ENCODE measurements around the gene DNAJB14.
A peak's percentile ranks its signal among the peaks of the same experiment; 100 is the strongest.
"Not testable (repeated sequence)": the region's sequence is repeated elsewhere in the genome, so short reads cannot be mapped to it uniquely, and the experiment has no call there.

Gene DNAJB14

DNA sequence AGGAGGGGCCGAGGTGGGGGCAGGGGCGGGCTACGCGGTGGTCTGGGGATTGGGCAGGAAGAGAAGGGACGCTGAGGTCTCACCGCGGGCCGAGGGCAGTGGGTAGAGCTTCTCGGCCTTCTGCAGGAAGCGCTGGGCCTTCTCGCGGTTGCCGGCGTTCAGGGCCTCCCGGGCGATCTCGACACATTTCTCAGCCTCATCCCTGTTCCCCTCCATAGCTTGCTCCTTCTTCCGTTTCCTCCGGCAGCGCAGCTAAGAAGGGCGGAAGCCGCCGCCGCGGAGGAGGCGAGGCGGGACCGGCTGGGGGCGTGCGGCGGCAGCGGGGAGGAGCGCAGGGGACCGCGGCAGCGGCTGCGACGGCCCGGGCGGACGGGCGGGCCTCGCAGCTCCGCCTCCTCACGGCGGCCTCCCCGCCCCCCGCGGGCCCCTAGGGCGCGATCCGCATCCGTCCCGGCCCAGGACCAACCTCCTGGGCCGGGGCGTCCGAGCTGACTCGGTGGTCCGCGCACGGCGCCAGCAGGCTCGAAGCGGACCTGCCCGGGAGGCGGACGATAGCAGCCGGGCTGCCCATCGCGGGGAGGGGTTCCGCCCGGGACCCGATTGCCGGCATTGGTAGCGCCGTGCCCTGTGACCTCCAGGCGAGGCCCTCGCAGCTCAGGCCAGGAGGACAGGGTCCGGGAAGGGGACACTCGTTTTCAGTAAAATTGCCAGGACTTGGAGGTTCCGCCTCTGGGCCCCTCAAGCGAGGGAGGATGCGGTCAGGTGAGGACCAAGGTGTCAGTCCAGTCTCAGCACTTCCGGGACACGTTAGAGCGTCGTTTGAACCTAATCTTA is at the start of gene DNAJB14:
Gene DNAJB14, minus strand, starts transcription at position 263 of the 834 bp plus-strand sequence. Its CDS starts 47 bp downstream, at position 216.
- Mint-ChIP-seq H3K4me3 (peak within 1 kb of the TSS; percentile 99), H3K27me3 (no peaks in the 10 kb centered on the region), H3K27ac (peak within 1 kb of the TSS; percentile 96), H3K9me3 (peaks cover 2% of the 10 kb centered on the region), H3K4me1 (peaks cover 52% of the 10 kb centered on the region), H3K36me3 (peaks cover 42% of the 10 kb centered on the region)
- DNase-seq: peak; percentile 87
- CTCF ChIA-PET: interaction anchor here (0.8 to 2.5 kb wide), 4 partner anchors 24 to 383 kb away, joined by 3 to 12 read pairs (median 6); partner anchors contain the start of genes DAPP1, LAMTOR3 and TRMT10A

DNA sequence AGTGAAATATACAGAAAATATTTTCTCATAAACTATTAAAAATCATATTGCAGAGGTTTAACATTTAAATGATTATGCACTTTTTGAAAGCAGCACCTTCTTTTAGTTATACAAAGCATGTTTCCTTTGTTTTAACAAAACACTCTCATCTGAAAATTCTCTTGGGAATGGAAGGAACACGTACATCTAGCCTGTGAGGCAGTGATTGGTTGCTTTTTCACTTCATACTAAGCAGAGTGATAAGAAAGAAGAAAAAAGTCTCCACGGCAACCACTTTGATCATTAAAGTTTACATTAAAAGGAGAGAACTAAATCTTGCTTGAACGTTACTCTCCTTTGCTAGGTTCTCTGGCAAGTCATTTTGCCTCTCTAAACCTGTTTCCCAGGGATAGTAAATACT is 45.3 kb upstream of the DNAJB14 start:
- Mint-ChIP-seq H3K27me3 (peaks cover 6% of the 10 kb centered on the region), H3K9me3 (no peaks in the 10 kb centered on the region), H3K27ac (no peak overlapping the region), H3K36me3 (no peaks in the 10 kb centered on the region), H3K4me1 (no peaks in the 10 kb centered on the region), H3K4me3 (no peak overlapping the region)
- no peak for DNase-seq
- CTCF ChIA-PET: no interaction called here

DNA sequence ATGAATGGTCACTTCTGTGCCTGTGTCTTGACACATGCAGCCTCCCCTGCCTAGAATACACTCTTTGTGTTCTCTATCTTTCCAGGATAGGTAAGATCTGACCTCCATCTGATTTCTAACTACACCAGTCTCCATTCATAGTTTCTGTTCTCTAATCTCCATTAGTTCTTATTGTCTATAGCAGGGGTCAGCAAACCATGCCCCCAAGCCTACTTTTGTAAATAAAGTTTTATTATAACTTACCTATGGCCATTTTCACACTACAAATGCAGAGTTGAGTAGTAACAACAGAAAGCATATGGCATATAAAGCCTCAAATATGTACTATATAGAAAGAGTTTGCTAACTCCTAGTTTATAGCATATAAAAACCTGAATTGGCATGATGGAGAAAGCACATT is 41.3 kb upstream of the DNAJB14 start:
- no peak overlapping the region for H3K27ac Mint-ChIP-seq
- no peak for DNase-seq
- H3K36me3 Mint-ChIP-seq: no peaks in the 10 kb centered on the region
- CTCF ChIA-PET: interaction anchor here (2.1 kb wide), 1 partner anchor 11 kb away, joined by 7 read pairs; no protein-coding TSS in a partner anchor
- no peaks in the 10 kb centered on the region for H3K4me1 Mint-ChIP-seq
- no peaks in the 10 kb centered on the region for H3K9me3 Mint-ChIP-seq
- peaks cover 12% of the 10 kb centered on the region for H3K27me3 Mint-ChIP-seq
- no peak overlapping the region for H3K4me3 Mint-ChIP-seq

DNA sequence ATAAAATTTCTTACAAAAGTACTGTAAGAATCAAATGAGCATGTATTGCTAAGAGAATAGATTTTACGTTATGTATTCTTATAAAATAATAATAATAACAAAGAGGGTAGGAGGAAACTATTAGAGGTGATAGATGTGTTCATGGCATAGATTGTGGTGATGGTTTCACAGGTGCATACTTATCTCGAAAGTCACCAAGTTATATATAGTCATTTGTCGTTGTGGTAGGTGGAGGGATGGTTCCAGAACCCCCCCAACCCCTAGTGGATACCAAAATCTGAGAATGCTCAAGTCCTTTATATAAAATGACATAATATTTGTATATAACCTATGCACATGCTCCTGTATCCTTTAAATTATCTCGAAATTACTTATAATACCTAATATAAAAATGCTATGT is 40.4 kb upstream of the DNAJB14 start:
- Mint-ChIP-seq H3K9me3 (no peaks in the 10 kb centered on the region), H3K4me1 (no peaks in the 10 kb centered on the region)

GRCh38 chr4:99983289-99983943 is 37.0 kb upstream of the DNAJB14 start:
- CTCF ChIA-PET: no interaction called here
- Mint-ChIP-seq H3K4me1 (no peaks in the 10 kb centered on the region), H3K9me3 (no peaks in the 10 kb centered on the region), H3K36me3 (no peaks in the 10 kb centered on the region), H3K27ac (no peak overlapping the region), H3K4me3 (no peak overlapping the region), H3K27me3 (peaks cover 14% of the 10 kb centered on the region)
- DNase-seq: no peak

More for the DNA sequence above, 40.4 kb upstream of the DNAJB14 start:
- H3K36me3 Mint-ChIP-seq: no peaks in the 10 kb centered on the region
- peaks cover 16% of the 10 kb centered on the region for H3K27me3 Mint-ChIP-seq
- DNase-seq: no peak
- no peak overlapping the region for H3K27ac Mint-ChIP-seq
- CTCF ChIA-PET: no interaction called here
- no peak overlapping the region for H3K4me3 Mint-ChIP-seq

- H3K4me3 Mint-ChIP-seq: no peak overlapping the region
- CTCF ChIA-PET: no interaction called here
- H3K36me3 Mint-ChIP-seq: no peaks in the 10 kb centered on the region
Measured at GRCh38 chr4:99979872-99980271, 33.5 kb upstream of the DNAJB14 start.

GRCh38 chr4:99971453-99972111 is 25.2 kb upstream of the DNAJB14 start:
- H3K27me3 Mint-ChIP-seq: peaks cover 26% of the 10 kb centered on the region
- H3K36me3 Mint-ChIP-seq: no peaks in the 10 kb centered on the region
- H3K4me3 Mint-ChIP-seq: no peak overlapping the region
- H3K27ac Mint-ChIP-seq: no peak overlapping the region
- DNase-seq: no peak
- H3K9me3 Mint-ChIP-seq: peaks cover 2% of the 10 kb centered on the region
- CTCF ChIA-PET: no interaction called here
- H3K4me1 Mint-ChIP-seq: no peaks in the 10 kb centered on the region

More at GRCh38 chr4:99979872-99980271, 33.5 kb upstream of the DNAJB14 start:
- Mint-ChIP-seq H3K4me1 (no peaks in the 10 kb centered on the region), H3K27me3 (peaks cover 8% of the 10 kb centered on the region), H3K9me3 (peaks cover 4% of the 10 kb centered on the region), H3K27ac (no peak overlapping the region)
- no peak for DNase-seq

DNA sequence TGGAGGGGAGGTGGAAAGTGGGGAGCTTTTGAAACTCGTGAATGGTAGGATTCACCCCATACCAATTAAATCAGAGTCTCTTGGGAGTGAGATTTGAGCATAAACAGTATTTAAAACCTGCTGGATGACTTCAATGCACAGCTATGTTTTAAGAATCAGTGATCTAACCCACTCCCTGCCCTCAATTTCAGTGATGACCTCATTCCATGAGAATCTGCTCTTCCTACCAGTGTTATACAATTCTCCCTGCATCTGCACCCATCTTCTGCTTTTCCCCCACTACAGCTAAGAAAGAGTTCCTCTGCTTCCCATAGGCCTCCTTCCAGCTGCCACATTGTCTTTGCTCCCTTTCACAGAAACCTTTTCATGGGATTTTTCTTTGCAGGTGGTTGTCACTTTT is 21.9 kb upstream of the DNAJB14 start:
- H3K27me3 Mint-ChIP-seq: peaks cover 25% of the 10 kb centered on the region
- DNase-seq: no peak
- H3K9me3 Mint-ChIP-seq: no peaks in the 10 kb centered on the region
- H3K36me3 Mint-ChIP-seq: no peaks in the 10 kb centered on the region
- no peak overlapping the region for H3K4me3 Mint-ChIP-seq
- CTCF ChIA-PET: no interaction called here
- H3K4me1 Mint-ChIP-seq: peaks cover 17% of the 10 kb centered on the region
- no peak overlapping the region for H3K27ac Mint-ChIP-seq

DNA sequence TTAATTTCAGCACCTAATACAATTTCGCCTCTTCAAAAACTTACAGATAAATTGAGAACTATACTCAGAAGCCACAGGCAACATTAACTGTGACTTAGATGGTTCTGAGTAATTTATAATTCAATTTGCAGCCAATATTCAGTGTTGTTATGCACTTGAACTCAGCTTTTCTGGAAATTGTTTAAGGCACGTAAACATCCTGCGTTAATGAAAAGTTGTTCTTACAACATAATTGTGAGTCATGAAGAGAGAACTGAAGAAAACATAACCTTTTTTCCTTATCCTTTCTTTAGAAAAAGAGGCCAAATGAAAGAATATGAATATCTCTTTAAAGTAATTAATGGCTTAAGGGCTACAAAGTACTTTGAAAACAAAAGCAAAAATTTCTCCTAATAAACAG is 20.3 kb upstream of the DNAJB14 start:
- H3K27me3 Mint-ChIP-seq: peaks cover 20% of the 10 kb centered on the region
- no peak for DNase-seq
- H3K27ac Mint-ChIP-seq: no peak overlapping the region
- CTCF ChIA-PET: no interaction called here
- no peaks in the 10 kb centered on the region for H3K36me3 Mint-ChIP-seq
- peaks cover 17% of the 10 kb centered on the region for H3K4me1 Mint-ChIP-seq
- no peak overlapping the region for H3K4me3 Mint-ChIP-seq
- no peaks in the 10 kb centered on the region for H3K9me3 Mint-ChIP-seq

DNA sequence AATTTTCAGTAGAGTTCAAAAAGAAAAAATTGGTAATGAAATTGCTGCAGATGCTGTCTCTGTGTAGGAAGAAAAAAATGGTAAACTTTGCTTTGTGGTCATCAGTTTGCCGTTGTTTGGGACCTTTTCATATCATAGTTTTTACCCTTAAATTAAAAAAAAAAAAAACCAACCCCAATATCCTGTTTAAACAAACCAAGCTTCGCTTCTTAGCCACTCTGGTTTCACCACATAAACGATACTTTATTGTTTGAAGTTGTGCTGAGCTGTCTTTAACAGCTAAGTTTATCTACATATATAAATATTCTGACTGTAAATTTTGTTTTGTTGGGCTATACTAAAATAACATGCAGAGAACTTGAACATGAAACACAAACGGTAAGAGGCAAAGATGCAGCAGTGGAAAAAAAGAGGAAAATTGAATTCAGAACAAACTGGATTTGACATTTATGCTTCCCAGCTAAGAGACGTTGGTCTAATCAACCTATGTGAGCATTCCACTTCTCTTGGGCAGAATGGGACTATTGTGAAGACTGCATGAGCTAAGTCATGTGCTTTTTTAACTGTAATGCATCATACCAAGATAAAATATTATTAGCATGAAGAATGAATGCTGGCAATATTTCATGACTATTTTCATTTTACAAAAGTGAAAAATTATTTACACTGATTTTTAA is 19.4 kb upstream of the DNAJB14 start:
- no peaks in the 10 kb centered on the region for H3K36me3 Mint-ChIP-seq
- no peak overlapping the region for H3K27ac Mint-ChIP-seq
- H3K9me3 Mint-ChIP-seq: no peaks in the 10 kb centered on the region
- no peak for DNase-seq
- H3K27me3 Mint-ChIP-seq: peaks cover 17% of the 10 kb centered on the region
- H3K4me3 Mint-ChIP-seq: no peak overlapping the region
- H3K4me1 Mint-ChIP-seq: peaks cover 17% of the 10 kb centered on the region
- CTCF ChIA-PET: no interaction called here

DNA sequence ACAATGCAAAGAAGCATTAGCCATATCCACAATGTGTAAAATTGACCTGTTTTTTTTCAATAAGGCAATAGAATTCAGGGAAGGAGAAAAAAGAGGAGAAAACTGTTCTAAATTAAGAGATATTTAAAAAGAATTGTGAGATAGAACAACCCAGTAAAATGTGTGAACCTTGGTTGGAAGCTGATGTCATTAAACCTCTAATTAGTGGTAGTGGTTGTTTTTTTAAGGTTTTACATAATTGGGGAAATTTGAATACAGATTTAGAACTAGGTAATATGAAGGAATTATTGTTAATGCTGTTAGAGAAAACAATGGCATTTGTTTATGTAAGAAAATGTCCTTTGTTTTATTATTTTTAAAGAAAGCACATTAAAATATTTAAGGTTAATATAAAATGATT is 18.8 kb upstream of the DNAJB14 start:
- CTCF ChIA-PET: no interaction called here
- Mint-ChIP-seq H3K27me3 (peaks cover 17% of the 10 kb centered on the region), H3K4me1 (peaks cover 17% of the 10 kb centered on the region), H3K27ac (no peak overlapping the region), H3K4me3 (no peak overlapping the region), H3K9me3 (no peaks in the 10 kb centered on the region), H3K36me3 (no peaks in the 10 kb centered on the region)
- no peak for DNase-seq

DNA sequence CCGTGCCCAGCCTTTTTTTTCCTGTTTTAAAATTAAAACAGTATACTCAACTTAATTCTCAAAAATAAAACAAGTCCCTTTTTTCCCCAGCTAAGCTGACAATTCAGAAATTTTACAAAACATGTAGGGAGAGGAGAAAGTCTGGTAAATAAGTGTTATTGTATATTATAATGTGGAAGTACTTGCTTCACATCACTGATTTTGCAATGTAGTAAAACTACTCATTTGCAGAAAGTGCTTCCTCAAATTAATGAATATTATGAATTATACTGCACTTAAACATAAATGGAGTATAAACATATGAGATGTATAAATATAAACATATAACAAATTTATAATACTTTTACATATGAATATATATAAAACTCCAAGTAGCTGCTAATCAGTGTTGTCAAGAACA is 15.3 kb upstream of the DNAJB14 start:
- no peak for DNase-seq
- CTCF ChIA-PET: interaction anchor here (0.6 to 1.3 kb wide), 2 partner anchors 13 to 77 kb away, joined by 3 to 4 read pairs; no protein-coding TSS in a partner anchor
- Mint-ChIP-seq H3K27me3 (peaks cover 5% of the 10 kb centered on the region), H3K4me1 (peaks cover 17% of the 10 kb centered on the region), H3K9me3 (peaks cover 5% of the 10 kb centered on the region), H3K36me3 (no peaks in the 10 kb centered on the region), H3K4me3 (no peak overlapping the region), H3K27ac (no peak overlapping the region)

GRCh38 chr4:99960648-99961047 is 14.2 kb upstream of the DNAJB14 start:
- Mint-ChIP-seq H3K27ac (no peak overlapping the region), H3K4me1 (peaks cover 11% of the 10 kb centered on the region), H3K27me3 (peaks cover 5% of the 10 kb centered on the region), H3K36me3 (peaks cover 3% of the 10 kb centered on the region), H3K4me3 (no peak overlapping the region), H3K9me3 (peaks cover 14% of the 10 kb centered on the region)
- DNase-seq: no peak
- CTCF ChIA-PET: no interaction called here

GRCh38 chr4:99958207-99958606 is 11.8 kb upstream of the DNAJB14 start:
- H3K36me3 Mint-ChIP-seq, H3K4me1 Mint-ChIP-seq, H3K27me3 Mint-ChIP-seq, CTCF ChIA-PET, H3K4me3 Mint-ChIP-seq, DNase-seq, H3K27ac Mint-ChIP-seq: not testable (repeated sequence)
- peaks cover 14% of the 10 kb centered on the region for H3K9me3 Mint-ChIP-seq

Data from activated naive CD4-positive, alpha-beta T cell treated with anti-CD3 and anti-CD28 coated beads, Interleukin-2, amount 10 ng/mL, durations not matched to agents 7 days and 5 days (primary cell).